Fibroblast of lung (primary cell): Measurements from ENCODE around the gene ITGA3.

ENCODE experiments used
- CTCF ChIP-seq, 2 donors: IDR thresholded peaks in 1 of 2; conservative IDR thresholded peaks in 1 of 2; 1 replicate in 1 of 2; 2 replicates in 1 of 2; pipeline ENCODE4 v1.5.1; 2011 to 2012; ENCODE audit warnings: low read length in 2 of 2, control low read depth in 1 of 2, inconsistent platforms in 1 of 2, low read depth in 1 of 2, mild to moderate bottlenecking in 1 of 2
- EZH2 ChIP-seq: IDR thresholded peaks from 2 replicates; pipeline ENCODE4 v1.5.1; 2012; ENCODE audit warnings: low read length, control low read depth, mild to moderate bottlenecking; ENCODE audit errors: missing control alignments

- TF ChIP-seq CTCF (conservative IDR thresholded peaks at IDR 0.05 in 1 of 2, IDR thresholded peaks at IDR 0.05 in 1 of 2; ENCODE audit: low read depth in 1 of 2, low read length in 2 of 2) (no peak), EZH2 (no peak)
These were observed 83.4 kb downstream of the ITGA3 start for GRCh38 chr17:50139185-50139783.
